ENCODE results near the gene SH3BP5.

SH3BP5 gene

GRCh38 chr3:15273227-15273626, 59.2 kb downstream of the SH3BP5 start:
- DNase-seq (ENCODE audit: low spot score): no peak

- no peak for DNase-seq (ENCODE audit: low spot score)
Measured at GRCh38 chr3:15272426-15273196, 59.8 kb downstream of the SH3BP5 start.

- no peak for DNase-seq (ENCODE audit: low spot score)
Measured at GRCh38 chr3:15271785-15272381, 60.5 kb downstream of the SH3BP5 start.

- DNase-seq (ENCODE audit: low spot score): no peak
Measured at GRCh38 chr3:15271030-15271429, 61.4 kb downstream of the SH3BP5 start.

- peak; percentile 52 for DNase-seq (ENCODE audit: low spot score)
Measured at GRCh38 chr3:15269091-15269989, 63.0 kb downstream of the SH3BP5 start.

GRCh38 chr3:15268033-15268631, 64.3 kb downstream of the SH3BP5 start:
- DNase-seq (ENCODE audit: low spot score): peak; percentile 88

- DNase-seq (ENCODE audit: low spot score): no peak
Measured at GRCh38 chr3:15267502-15267901, 64.9 kb downstream of the SH3BP5 start.

- no peak for DNase-seq (ENCODE audit: low spot score)
Measured at GRCh38 chr3:15266510-15267376, 65.6 kb downstream of the SH3BP5 start.

- DNase-seq (ENCODE audit: low spot score): no peak
Measured at GRCh38 chr3:15265655-15266509, 66.5 kb downstream of the SH3BP5 start.

GRCh38 chr3:15264486-15264885, 67.9 kb downstream of the SH3BP5 start:
- DNase-seq (ENCODE audit: low spot score): no peak

- no peak for DNase-seq (ENCODE audit: low spot score)
Measured at GRCh38 chr3:15263926-15264325, 68.5 kb downstream of the SH3BP5 start.

GRCh38 chr3:15263120-15263519, 69.3 kb downstream of the SH3BP5 start:
- DNase-seq (ENCODE audit: low spot score): no peak

GRCh38 chr3:15262021-15262420, 70.4 kb downstream of the SH3BP5 start:
- no peak for DNase-seq (ENCODE audit: low spot score)

- no peak for DNase-seq (ENCODE audit: low spot score)
Measured at GRCh38 chr3:15261274-15261673, 71.1 kb downstream of the SH3BP5 start.

- no peak for DNase-seq (ENCODE audit: low spot score)
Measured at GRCh38 chr3:15260531-15260930, 71.9 kb downstream of the SH3BP5 start.

- DNase-seq (ENCODE audit: low spot score): no peak
Measured at GRCh38 chr3:15258720-15259119, 73.7 kb downstream of the SH3BP5 start.

- no peak for DNase-seq (ENCODE audit: low spot score)
Measured at GRCh38 chr3:15256861-15257341, 75.5 kb downstream of the SH3BP5 start.

GRCh38 chr3:15255215-15255614, 77.2 kb downstream of the SH3BP5 start:
- DNase-seq (ENCODE audit: low spot score): peak; percentile 57

GRCh38 chr3:15253023-15253697, 79.2 kb downstream of the SH3BP5 start:
- DNase-seq (ENCODE audit: low spot score): no peak

GRCh38 chr3:15246186-15246585, 86.2 kb downstream of the SH3BP5 start:
- DNase-seq (ENCODE audit: low spot score): no peak

Data from D341Med (cell line).